Kidney (tissue), 14 donors: ENCODE measurements around the gene TEX12. TPM values are rescaled to one million over a fixed set of nuclear protein-coding genes. Genes with fewer than 3 reads are reported as not detected.

Source experiments
- DNase-seq, 5 donors: peaks; one replicate each; pipeline ENCODE4 v3.0.0-alpha.2; 2013 to 2020
- FAIRE-seq: peaks from 2 replicates; lab custom pipeline; 2012; peaks lifted over from hg19 to GRCh38; lab: Jason Lieb, UNC
- H3K27ac ChIP-seq, 2 donors: one replicate each; pipeline ENCODE4 v1.7.0; 2013; ENCODE audit warnings: low read depth in 2 of 2, low read length in 2 of 2, inconsistent platforms in 1 of 2
- H3K27me3 ChIP-seq: one replicate; pipeline ENCODE4 v1.7.1; 2013; ENCODE audit warnings: low read length, inconsistent platforms; ENCODE audit not compliant: control insufficient read depth, insufficient read depth
- H3K36me3 ChIP-seq, 3 donors: one replicate each; pipeline versions ENCODE4 v1.7.0 to v1.7.1; 2013; ENCODE audit warnings: low read length in 3 of 3, control low read depth in 1 of 3, inconsistent platforms in 1 of 3; ENCODE audit not compliant: insufficient read depth in 3 of 3, control insufficient read depth in 2 of 3
- H3K4me1 ChIP-seq, 3 donors: one replicate each; pipeline versions ENCODE4 v1.7.0 to v1.7.1; 2013; ENCODE audit warnings: low read length in 3 of 3, inconsistent platforms in 1 of 3, low read depth in 1 of 3; ENCODE audit not compliant: control insufficient read depth in 2 of 3, insufficient read depth in 2 of 3
- H3K4me3 ChIP-seq, 3 donors: one replicate each; pipeline versions ENCODE4 v1.7.0 to v1.8.1; 2013; ENCODE audit warnings: low read length in 3 of 3, control low read depth in 1 of 3, inconsistent platforms in 1 of 3
- H3K9ac ChIP-seq, 3 donors: one replicate each; pipeline versions ENCODE4 v1.7.0 to v1.7.1; 2013; ENCODE audit warnings: low read length in 3 of 3, control low read depth in 1 of 3, inconsistent platforms in 1 of 3
- H3K9me3 ChIP-seq, 3 donors: one replicate each; pipeline versions ENCODE4 v1.7.0 to v1.7.1; 2013; ENCODE audit warnings: low read length in 3 of 3, control low read depth in 1 of 3, inconsistent platforms in 1 of 3; ENCODE audit not compliant: control insufficient read depth in 2 of 3, insufficient read depth in 1 of 3
- CTCF ChIP-seq: IDR thresholded peaks from 3 replicates; pipeline ENCODE4 v1.5.1; 2012; ENCODE audit warnings: mild to moderate bottlenecking, moderate library complexity, borderline replicate concordance; ENCODE audit not compliant: insufficient read depth; ENCODE audit errors: extremely low read depth
- intact Hi-C: fragments of 100-400 bp; cut with DNase I; formaldehyde crosslinking; loops from one replicate; pipeline ENCODE4 v1.11.1; 2022
- polyA plus RNA-seq: library from polyadenylated mRNA; stranded (reverse); fragments of 350-450 nt; fragmentation: Illumina TruSeq; extraction: RNeasy Lipid Tissue Mini Kit (QIAGEN cat#74804); gene quantifications from one replicate; pipeline ENCODE4 v1.2.3, GENCODE V29; 2014; ENCODE audit warnings: low read depth, low replicate concordance; ENCODE audit not compliant: insufficient read depth
- total RNA-seq: library from RNA; stranded (reverse); fragmentation: NEBNext Ultra II Directional; extraction: Animal tissue kit (Norgen Biotek cat#: 25700); gene quantifications from one replicate; pipeline ENCODE4 v1.2.1, GENCODE V29; 2021
- donor health status: control.
- donor health status: control.
- donor health status: control.
- donor health status: control.
- donor health status: control.
- donor health status: DM: yes; HTN: yes; CAD: no.
- donor health status: Normal renal cell carcinoma (clear cell type).

Gene TEX12
- total and polyA plus RNA-seq, 2 donors from 2014 or later: not detected

GRCh38 chr11:112162761-112163546 lies 4.2 kb upstream of the TEX12 start:
- DNase-seq (no peak), FAIRE-seq (no peak)
- Histone ChIP-seq H3K9ac (no peak overlapping the region), H3K4me3 (peak overlapping the region in 2 of 3 donors; percentile 51), H3K36me3 (no peaks in the 10 kb centered on the region), H3K27ac (no peak overlapping the region), H3K9me3 (no peaks in the 10 kb centered on the region), H3K27me3 (no peaks in the 10 kb centered on the region), H3K4me1 (no peaks in the 10 kb centered on the region)
- intact Hi-C loops: no loop called here
- no peak for TF ChIP-seq CTCF

- Histone ChIP-seq H3K9ac (no peak within 1 kb of the TSS), H3K4me3 (peak within 1 kb of the TSS in 2 of 3 donors; percentile 51 to 56), H3K27me3 (no peaks in the 10 kb centered on the region), H3K9me3 (no peaks in the 10 kb centered on the region), H3K27ac (peak within 1 kb of the TSS in 1 of 2 donors; percentile 52), H3K4me1 (no peaks in the 10 kb centered on the region), H3K36me3 (no peaks in the 10 kb centered on the region)
- intact Hi-C loops: no loop called here
- no peak for FAIRE-seq
- peak; percentile 17 to 65 (median 27) for DNase-seq
- TF ChIP-seq CTCF: no peak
These were observed 3.1 kb upstream of the TEX12 start, which contains the start of gene IL18 for GRCh38 chr11:112163875-112164685. TSS of gene IL18 (minus strand) at chr11:112164094. CDS start at chr11:112155053, 9,041 bp downstream.

- intact Hi-C loops: no loop called here
- FAIRE-seq: no peak
These were observed 2.1 kb upstream of the TEX12 start for GRCh38 chr11:112165049-112165448.

More at GRCh38 chr11:112165049-112165448, 2.1 kb upstream of the TEX12 start:
- no peak for TF ChIP-seq CTCF
- Histone ChIP-seq H3K36me3 (no peaks in the 10 kb centered on the region), H3K4me1 (no peaks in the 10 kb centered on the region), H3K4me3 (no peak overlapping the region), H3K27me3 (no peaks in the 10 kb centered on the region), H3K27ac (no peak overlapping the region), H3K9ac (no peak overlapping the region), H3K9me3 (no peaks in the 10 kb centered on the region)
- DNase-seq: peak in 2 of 5 donors; percentile 25 to 38
